GM12872 (cell line): ENCODE results near the gene PPM1L.

Experiments used
- TF ChIP-seq, protein P1 (sequence below): IDR thresholded peaks from 3 replicates; pipeline ENCODE4 v1.5.1; 2011; ENCODE audit warnings: low read depth, mild to moderate bottlenecking, low read length, moderate library complexity; ENCODE audit not compliant: insufficient read depth

PPM1L gene

DNA sequence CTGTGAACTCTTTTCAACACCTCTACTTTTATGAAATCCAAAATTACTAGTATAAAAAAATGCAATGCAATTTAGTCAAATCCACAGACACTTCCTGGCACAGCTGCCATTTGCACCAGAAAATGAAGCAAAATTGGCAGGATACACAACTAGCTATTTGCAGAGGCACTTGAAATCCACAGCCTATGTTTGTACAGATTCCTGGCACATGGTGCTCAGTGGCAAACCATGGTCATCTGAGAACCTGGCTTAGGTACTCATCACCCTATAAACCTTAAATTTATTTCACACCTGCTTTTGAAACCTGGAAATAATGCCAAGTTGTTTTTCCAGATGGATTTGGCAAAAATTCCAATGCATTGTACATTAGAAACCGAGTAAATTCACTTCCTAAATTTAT is 20.2 kb upstream of the PPM1L start:
- TF ChIP-seq, protein P1, sequence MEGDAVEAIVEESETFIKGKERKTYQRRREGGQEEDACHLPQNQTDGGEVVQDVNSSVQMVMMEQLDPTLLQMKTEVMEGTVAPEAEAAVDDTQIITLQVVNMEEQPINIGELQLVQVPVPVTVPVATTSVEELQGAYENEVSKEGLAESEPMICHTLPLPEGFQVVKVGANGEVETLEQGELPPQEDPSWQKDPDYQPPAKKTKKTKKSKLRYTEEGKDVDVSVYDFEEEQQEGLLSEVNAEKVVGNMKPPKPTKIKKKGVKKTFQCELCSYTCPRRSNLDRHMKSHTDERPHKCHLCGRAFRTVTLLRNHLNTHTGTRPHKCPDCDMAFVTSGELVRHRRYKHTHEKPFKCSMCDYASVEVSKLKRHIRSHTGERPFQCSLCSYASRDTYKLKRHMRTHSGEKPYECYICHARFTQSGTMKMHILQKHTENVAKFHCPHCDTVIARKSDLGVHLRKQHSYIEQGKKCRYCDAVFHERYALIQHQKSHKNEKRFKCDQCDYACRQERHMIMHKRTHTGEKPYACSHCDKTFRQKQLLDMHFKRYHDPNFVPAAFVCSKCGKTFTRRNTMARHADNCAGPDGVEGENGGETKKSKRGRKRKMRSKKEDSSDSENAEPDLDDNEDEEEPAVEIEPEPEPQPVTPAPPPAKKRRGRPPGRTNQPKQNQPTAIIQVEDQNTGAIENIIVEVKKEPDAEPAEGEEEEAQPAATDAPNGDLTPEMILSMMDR = no peak

DNA sequence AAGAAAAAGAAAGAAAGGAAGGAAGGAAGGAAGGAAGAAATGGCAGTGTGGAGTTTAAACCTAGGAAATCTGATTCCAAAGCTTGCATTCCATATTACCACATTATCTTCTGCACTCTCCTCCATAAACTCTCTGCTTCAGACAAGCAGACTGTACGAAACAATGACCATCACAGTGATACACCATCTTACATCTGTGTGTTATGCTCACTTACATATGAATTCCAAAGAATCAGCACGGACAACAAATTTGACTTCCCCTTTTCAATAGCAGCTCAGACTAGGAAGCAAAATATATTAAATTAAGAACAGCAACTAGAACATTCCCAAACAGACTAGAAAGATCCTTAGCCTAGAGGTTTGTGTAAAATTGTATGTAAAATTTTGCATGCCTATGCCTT is 18.0 kb upstream of the PPM1L start:
- TF ChIP-seq, protein P1 = no peak

DNA sequence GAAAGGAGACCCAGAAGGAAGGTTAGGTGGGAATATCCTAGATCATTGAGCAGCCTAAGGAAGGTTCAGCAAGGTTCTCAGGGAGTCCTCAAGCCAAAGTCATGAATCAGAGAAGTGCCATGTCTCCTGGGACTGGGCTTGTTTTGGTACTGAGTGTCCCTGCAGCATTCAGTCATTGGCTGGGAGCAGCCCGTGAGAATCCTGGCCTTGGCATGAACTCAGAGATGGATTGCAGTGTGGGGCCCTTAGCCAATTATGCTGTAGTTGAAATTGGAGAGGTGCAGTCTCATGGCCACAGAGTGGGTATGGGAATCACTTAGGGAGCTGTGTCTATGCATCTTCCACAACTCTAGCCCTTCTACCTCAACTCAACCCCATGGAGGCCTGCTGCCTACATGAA is 17.0 kb upstream of the PPM1L start:
- TF ChIP-seq, protein P1 = no peak

DNA sequence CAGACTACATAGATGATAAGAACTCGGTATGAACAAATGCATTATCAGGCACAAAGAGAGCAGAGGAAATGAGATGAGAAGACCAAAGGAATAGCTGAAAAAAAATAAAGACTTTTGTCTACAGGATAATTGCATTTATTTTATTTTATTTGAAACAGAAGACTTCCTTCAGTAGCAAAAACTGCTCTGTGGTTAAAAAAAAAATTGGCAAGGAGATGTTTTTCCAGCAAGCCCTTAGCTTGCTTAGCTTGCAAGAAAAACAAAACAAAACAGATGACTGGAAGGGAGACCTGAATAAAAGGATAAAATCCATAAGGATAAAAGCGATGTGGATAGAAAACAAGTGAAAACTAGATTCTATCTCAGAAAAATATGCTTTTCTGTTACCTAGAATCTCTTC is 9.1 kb upstream of the PPM1L start:
- TF ChIP-seq, protein P1 = no peak

DNA sequence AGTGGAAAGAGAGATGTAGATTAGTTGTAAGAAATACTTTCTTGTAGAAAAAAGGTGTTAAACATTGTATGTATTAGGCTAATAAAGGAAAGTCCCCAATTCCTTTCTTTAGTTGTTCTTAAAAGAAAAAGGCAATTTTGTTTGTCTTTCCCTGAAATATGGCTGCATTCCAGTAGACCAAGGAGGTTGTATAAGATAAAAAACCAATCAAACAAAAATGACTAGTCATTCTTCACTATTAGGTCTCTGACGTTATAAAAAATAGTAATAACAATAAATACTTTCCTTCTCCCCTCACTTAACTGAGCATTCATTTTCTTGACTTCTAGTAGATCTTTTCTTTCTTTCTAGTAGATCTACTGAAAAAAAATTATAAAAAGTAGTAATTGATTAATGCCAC is 8.6 kb upstream of the PPM1L start:
- TF ChIP-seq, protein P1 = no peak

DNA sequence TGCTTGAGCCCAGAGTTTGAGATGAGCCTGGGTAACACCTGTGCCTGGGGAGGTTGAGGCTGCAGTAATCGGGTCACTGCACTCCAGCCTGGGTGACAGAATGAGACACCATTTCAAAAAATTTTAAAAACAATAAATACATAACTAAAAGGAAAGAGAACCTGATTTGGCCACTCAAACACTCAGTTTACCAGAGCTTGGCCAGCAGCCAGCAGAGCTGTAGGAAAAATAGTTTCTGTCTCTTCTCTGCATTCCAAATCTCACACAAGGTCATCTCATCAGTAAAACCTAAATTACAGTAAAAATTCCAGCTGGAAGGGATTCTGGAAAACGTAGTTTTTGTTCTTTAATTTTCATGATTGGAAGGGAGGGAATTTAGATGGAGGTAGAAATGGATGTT is 7.8 kb upstream of the PPM1L start:
- TF ChIP-seq, protein P1 = no peak

DNA sequence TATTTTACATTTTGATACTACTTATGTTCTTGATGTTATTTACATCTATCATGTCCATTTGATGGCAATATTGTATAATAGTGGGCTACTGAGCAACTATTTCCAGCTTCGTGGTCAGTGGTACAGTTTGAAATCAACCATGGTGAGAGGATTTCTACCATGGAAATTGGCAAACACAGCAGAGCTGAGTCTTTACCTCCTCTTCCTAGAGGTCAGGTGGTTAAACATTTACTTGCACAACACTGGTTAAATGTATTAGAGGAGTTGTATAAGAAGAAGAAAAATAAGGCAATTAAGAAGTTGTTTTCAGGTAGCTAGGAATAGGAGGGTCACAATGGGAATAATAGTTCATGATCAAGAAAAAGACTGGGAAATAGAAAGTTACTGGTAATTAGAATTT is 7.2 kb upstream of the PPM1L start:
- TF ChIP-seq, protein P1 = no peak

DNA sequence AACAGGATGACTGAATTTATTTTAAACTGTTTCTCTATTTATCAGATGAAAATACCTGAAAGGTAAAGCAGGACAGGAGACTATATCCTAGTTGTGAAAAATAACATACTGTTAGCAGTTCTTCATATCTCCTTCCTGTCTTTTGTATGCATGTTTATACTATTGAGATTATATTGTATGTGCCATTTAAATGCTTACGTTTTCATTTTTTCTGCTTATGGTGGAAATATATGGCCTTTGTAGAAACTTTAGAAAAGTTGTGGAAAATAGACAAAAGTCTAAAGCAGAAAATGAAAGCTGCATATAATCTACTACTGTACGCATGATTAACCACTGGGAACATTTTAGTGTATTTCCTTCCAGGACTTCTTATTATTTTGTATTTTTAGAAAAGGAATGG is 2.1 kb upstream of the PPM1L start:
- TF ChIP-seq, protein P1 = no peak
